ENCODE results near the gene TMEM191B.
"Not testable (repeated sequence)": the region's sequence is repeated elsewhere in the genome, so short reads cannot be mapped to it uniquely, and the experiment has no call there.

TMEM191B gene

GRCh38 chr22:18558939-18559338 is 31.3 kb downstream of the TMEM191B start:
- DNase-seq, result not testable (repeated sequence)

- not testable (repeated sequence) for DNase-seq
Observed at GRCh38 chr22:18560099-18560974, 32.7 kb downstream of the TMEM191B start.

- not testable (repeated sequence) for DNase-seq
Observed at GRCh38 chr22:18570509-18571246, 43.1 kb downstream of the TMEM191B start.

GRCh38 chr22:18573483-18574164 is 46.0 kb downstream of the TMEM191B start:
- not testable (repeated sequence) for DNase-seq

GRCh38 chr22:18574555-18574954 is 47.0 kb downstream of the TMEM191B start:
- not testable (repeated sequence) for DNase-seq

- not testable (repeated sequence) for DNase-seq
Observed at GRCh38 chr22:18575686-18576085, 48.1 kb downstream of the TMEM191B start.

- DNase-seq, result not testable (repeated sequence)
Observed at GRCh38 chr22:18577090-18577818, 49.7 kb downstream of the TMEM191B start.

GRCh38 chr22:18577847-18578246 is 50.2 kb downstream of the TMEM191B start:
- not testable (repeated sequence) for DNase-seq

Measured in CD4-positive, alpha-beta T cell treated with Interleukin-10 for 1 hour (primary cell).